ENCODE measurements around the gene KAT6B. TPM values are rescaled to one million over a fixed set of nuclear protein-coding genes. Genes with fewer than 3 reads are reported as not detected.

The KAT6B gene
- total and polyA plus RNA-seq, 4 donors = 8.5 to 47.5 (median 21.4) TPM

DNA sequence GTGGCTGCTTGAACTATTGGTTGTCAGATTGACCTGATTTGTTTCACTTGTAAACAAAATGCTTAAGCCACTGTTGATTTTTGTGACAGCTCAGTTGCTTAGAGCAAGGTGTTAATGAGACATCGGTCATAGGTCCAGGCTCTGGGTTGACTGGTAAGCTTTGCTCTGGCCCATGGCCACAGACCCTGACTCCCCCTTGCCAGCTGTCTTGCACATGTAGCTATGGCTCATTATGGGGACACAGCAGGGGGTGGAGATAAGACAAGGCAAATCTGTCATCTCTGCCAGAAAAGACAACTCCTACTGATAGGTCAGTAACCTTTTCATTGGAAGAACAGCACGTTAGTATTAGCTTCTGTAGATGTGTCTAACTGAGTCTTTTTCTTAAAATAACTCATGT, 95.3 kb downstream of the KAT6B start:
- no peaks in the 10 kb centered on the region for H3K27me3 ChIP-seq (ENCODE audit: control insufficient read depth in 1 of 2, insufficient read depth in 2 of 2, low read length in 1 of 2)
- H3K9me3 ChIP-seq (ENCODE audit: control insufficient read depth, low read length) = no peaks in the 10 kb centered on the region
- 36 to 37% methylated on average over 2 of the region's 2 CpGs for WGBS, 2 donors
- no peaks in the 10 kb centered on the region for H3K36me3 ChIP-seq (ENCODE audit: control insufficient read depth in 1 of 2, insufficient read depth in 2 of 2, low read length in 1 of 2)
- H3K27ac ChIP-seq (ENCODE audit: low read depth in 1 of 2, low read length in 2 of 2) = no peak overlapping the region
- intact Hi-C loops (cut with DNase I) = loop anchor here in 1 of 2 donors (10.0 kb wide), 1 partner anchor 97 kb away; the partner anchor contains the start of gene KAT6B
- H3K4me1 ChIP-seq (ENCODE audit: control insufficient read depth in 1 of 2, insufficient read depth in 2 of 2, low read length in 2 of 2) = peaks cover 10 to 15% of the 10 kb centered on the region in 2 donors
- no peak overlapping the region for H3K4me3 ChIP-seq (ENCODE audit: low read length in 2 of 2)
- ATAC-seq (ENCODE audit: low FRiP score) (no peak), DNase-seq (no peak)

DNA sequence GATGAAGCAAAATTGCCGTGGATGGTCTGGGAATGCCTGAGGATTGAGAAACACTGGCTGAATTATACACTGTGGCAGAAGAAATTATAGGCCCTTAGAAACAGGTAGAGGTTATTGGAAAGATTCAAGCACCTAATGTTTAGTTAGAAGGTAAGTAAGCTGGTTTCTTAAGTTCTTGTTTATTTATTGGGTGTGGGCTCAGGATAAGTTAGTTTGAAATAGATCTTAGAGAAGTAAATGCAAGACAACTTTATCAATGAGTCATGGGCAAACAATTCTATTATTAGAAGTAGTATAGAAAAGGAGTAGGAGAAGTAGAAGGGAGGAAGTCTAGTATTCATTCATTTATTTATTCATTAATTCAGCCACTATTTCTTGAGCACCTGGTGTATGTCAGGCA, 96.5 kb downstream of the KAT6B start:
- Histone ChIP-seq H3K9me3 (ENCODE audit: control insufficient read depth, low read length) (no peaks in the 10 kb centered on the region), H3K27me3 (ENCODE audit: control insufficient read depth in 1 of 2, insufficient read depth in 2 of 2, low read length in 1 of 2) (no peaks in the 10 kb centered on the region), H3K27ac (ENCODE audit: low read depth in 1 of 2, low read length in 2 of 2) (peak overlapping the region in 1 of 2 donors; percentile 28), H3K36me3 (ENCODE audit: control insufficient read depth in 1 of 2, insufficient read depth in 2 of 2, low read length in 1 of 2) (no peaks in the 10 kb centered on the region), H3K4me3 (ENCODE audit: low read length in 2 of 2) (no peak overlapping the region), H3K4me1 (ENCODE audit: control insufficient read depth in 1 of 2, insufficient read depth in 2 of 2, low read length in 2 of 2) (peaks cover 10 to 12% of the 10 kb centered on the region in 2 donors)
- ATAC-seq (ENCODE audit: low FRiP score) (no peak), DNase-seq (no peak)
- 86 to 89% methylated on average over 1 of the region's 1 CpG for WGBS, 2 donors
- intact Hi-C loops (cut with DNase I) = loop anchor here in 1 of 2 donors (10.0 kb wide), 1 partner anchor 98 kb away; the partner anchor contains the start of gene KAT6B

DNA sequence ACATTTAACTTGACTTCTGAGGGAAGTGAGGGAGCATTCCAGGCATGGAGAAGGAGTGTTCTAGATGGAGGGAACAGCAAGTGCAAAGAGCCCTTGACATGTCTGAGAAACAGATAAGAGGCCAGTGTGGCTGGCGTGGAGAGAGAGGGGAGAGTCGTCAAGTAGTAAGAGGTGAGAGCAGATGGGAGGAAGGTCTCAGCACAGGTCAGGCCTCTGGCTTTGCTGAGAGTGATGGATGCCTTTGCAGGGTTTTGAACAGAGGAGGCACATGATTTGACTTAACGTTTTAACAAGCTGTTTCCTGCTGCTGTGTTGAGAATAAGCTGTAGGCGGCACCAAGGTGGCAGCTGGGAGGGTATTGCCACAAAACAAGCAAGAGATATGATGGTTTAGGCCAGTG, 97.2 kb downstream of the KAT6B start:
- no peaks in the 10 kb centered on the region for H3K9me3 ChIP-seq (ENCODE audit: control insufficient read depth, low read length)
- DNase-seq (no peak), ATAC-seq (ENCODE audit: low FRiP score) (no peak)
- intact Hi-C loops (cut with DNase I) = loop anchor here in 1 of 2 donors (10.0 kb wide), 1 partner anchor 99 kb away; the partner anchor contains the start of gene KAT6B
- peaks cover 10 to 12% of the 10 kb centered on the region in 2 donors for H3K4me1 ChIP-seq (ENCODE audit: control insufficient read depth in 1 of 2, insufficient read depth in 2 of 2, low read length in 2 of 2)
- no peaks in the 10 kb centered on the region for H3K27me3 ChIP-seq (ENCODE audit: control insufficient read depth in 1 of 2, insufficient read depth in 2 of 2, low read length in 1 of 2)
- 56% methylated on average over 4 of the region's 4 CpGs for WGBS, 2 donors
- no peaks in the 10 kb centered on the region for H3K36me3 ChIP-seq (ENCODE audit: control insufficient read depth in 1 of 2, insufficient read depth in 2 of 2, low read length in 1 of 2)
- H3K27ac ChIP-seq (ENCODE audit: low read depth in 1 of 2, low read length in 2 of 2) = peak overlapping the region; percentile 60 to 69
- no peak overlapping the region for H3K4me3 ChIP-seq (ENCODE audit: low read length in 2 of 2)

DNA sequence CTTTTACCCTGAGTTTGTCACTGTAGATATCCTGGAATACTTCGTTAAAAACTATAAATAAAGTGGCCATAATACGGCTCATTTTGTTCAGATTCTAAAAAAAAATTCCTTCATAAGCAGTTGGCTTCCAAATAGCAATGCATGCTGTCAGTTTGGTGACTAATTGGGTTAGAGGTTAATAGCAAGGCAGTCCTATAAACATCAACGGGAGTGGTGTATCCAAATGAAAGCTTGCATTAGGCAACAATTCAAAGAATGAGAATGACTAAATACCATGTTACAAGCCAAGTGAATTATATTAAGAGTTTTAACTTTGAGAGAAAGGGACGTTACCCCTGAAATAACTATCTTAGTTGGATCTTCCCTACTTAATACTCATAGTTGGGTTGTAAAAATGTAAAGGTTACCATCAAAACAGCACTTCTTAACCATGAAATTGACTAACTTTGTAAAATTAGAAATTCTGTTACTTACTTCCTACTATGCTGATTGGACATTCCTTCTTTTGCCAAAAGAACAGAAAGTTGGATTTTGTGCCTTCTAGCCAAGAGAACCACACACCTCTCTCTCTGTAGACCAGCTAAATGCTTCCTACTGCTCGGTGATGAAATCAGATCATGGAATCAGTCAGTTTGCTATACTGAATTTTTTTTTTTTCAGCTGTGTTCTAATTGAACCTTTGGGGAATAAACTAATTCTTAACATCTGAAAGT, 98.0 kb downstream of the KAT6B start:
- Histone ChIP-seq H3K9me3 (ENCODE audit: control insufficient read depth, low read length) (no peaks in the 10 kb centered on the region), H3K4me1 (ENCODE audit: control insufficient read depth in 1 of 2, insufficient read depth in 2 of 2, low read length in 2 of 2) (peaks cover 10 to 12% of the 10 kb centered on the region in 2 donors), H3K4me3 (ENCODE audit: low read length in 2 of 2) (peak overlapping the region; percentile 14 to 34), H3K27me3 (ENCODE audit: control insufficient read depth in 1 of 2, insufficient read depth in 2 of 2, low read length in 1 of 2) (no peaks in the 10 kb centered on the region), H3K27ac (ENCODE audit: low read depth in 1 of 2, low read length in 2 of 2) (no peak overlapping the region), H3K36me3 (ENCODE audit: control insufficient read depth in 1 of 2, insufficient read depth in 2 of 2, low read length in 1 of 2) (no peaks in the 10 kb centered on the region)
- ATAC-seq (ENCODE audit: low FRiP score) (peak; percentile 82), DNase-seq (no peak)
- intact Hi-C loops (cut with DNase I) = loop anchor here in 1 of 2 donors (10.0 kb wide), 1 partner anchor 100 kb away; the partner anchor contains the start of gene KAT6B
- 2 to 5% methylated on average over 5 of the region's 5 CpGs for WGBS, 2 donors

DNA sequence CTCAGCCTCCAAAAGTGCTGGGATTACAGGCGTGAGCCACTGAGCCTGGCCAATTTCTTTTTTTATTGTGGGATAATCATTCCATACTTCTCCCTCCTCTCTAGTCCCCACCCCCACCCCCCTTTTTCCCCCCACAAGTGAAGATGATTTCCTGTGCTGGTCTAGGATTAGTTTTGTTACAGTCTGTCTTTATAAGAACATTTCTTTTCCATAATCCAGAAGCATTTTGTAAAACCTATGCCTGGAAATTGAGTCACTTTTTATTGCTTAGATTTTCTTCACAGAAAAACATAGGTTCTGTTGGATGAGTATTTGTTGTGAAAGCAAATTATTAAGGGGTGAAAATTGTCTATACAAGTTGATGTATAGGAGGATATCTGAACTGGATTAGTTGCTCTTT, 98.9 kb downstream of the KAT6B start:
- WGBS, 2 donors = 34 to 40% methylated on average over 1 of the region's 1 CpG
- intact Hi-C loops (cut with DNase I) = loop anchor here in 1 of 2 donors (10.0 kb wide), 1 partner anchor 100 kb away; the partner anchor contains the start of gene KAT6B
- ATAC-seq (ENCODE audit: low FRiP score) = no peak
- Histone ChIP-seq H3K27ac (ENCODE audit: low read depth in 1 of 2, low read length in 2 of 2) (no peak overlapping the region), H3K9me3 (ENCODE audit: control insufficient read depth, low read length) (no peaks in the 10 kb centered on the region), H3K4me3 (ENCODE audit: low read length in 2 of 2) (no peak overlapping the region), H3K27me3 (ENCODE audit: control insufficient read depth in 1 of 2, insufficient read depth in 2 of 2, low read length in 1 of 2) (no peaks in the 10 kb centered on the region), H3K36me3 (ENCODE audit: control insufficient read depth in 1 of 2, insufficient read depth in 2 of 2, low read length in 1 of 2) (no peaks in the 10 kb centered on the region), H3K4me1 (ENCODE audit: control insufficient read depth in 1 of 2, insufficient read depth in 2 of 2, low read length in 2 of 2) (peaks cover 10 to 12% of the 10 kb centered on the region in 2 donors)
- DNase-seq = no peak

DNA sequence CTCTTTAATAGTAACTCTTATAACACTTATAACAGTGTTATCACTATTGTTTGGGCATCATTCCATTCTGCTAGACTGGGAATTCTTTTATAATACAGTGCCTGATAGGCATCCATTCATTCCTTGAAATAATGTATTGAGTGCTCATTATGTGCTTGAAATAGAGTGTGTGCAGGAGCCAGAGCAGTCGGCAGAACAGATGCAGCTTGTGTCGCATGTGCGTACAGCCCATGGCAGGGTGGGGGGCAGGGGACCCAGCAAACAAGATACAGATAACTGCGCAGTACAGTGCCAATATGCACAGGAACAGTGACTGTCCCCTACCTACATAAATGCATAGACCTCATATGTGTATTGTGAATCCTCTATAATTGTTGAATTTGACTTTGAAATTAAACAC, 99.3 kb downstream of the KAT6B start:
- Histone ChIP-seq H3K27ac (ENCODE audit: low read depth in 1 of 2, low read length in 2 of 2) (no peak overlapping the region), H3K27me3 (ENCODE audit: control insufficient read depth in 1 of 2, insufficient read depth in 2 of 2, low read length in 1 of 2) (no peaks in the 10 kb centered on the region), H3K4me3 (ENCODE audit: low read length in 2 of 2) (no peak overlapping the region), H3K9me3 (ENCODE audit: control insufficient read depth, low read length) (no peaks in the 10 kb centered on the region), H3K36me3 (ENCODE audit: control insufficient read depth in 1 of 2, insufficient read depth in 2 of 2, low read length in 1 of 2) (no peaks in the 10 kb centered on the region), H3K4me1 (ENCODE audit: control insufficient read depth in 1 of 2, insufficient read depth in 2 of 2, low read length in 2 of 2) (peaks cover 10 to 12% of the 10 kb centered on the region in 2 donors)
- ATAC-seq (ENCODE audit: low FRiP score) (no peak), DNase-seq (no peak)
- 63 to 73% methylated on average over 4 of the region's 4 CpGs for WGBS, 2 donors
- intact Hi-C loops (cut with DNase I) = loop anchor here in 1 of 2 donors (10.0 kb wide), 1 partner anchor 101 kb away; the partner anchor contains the start of gene KAT6B

DNA sequence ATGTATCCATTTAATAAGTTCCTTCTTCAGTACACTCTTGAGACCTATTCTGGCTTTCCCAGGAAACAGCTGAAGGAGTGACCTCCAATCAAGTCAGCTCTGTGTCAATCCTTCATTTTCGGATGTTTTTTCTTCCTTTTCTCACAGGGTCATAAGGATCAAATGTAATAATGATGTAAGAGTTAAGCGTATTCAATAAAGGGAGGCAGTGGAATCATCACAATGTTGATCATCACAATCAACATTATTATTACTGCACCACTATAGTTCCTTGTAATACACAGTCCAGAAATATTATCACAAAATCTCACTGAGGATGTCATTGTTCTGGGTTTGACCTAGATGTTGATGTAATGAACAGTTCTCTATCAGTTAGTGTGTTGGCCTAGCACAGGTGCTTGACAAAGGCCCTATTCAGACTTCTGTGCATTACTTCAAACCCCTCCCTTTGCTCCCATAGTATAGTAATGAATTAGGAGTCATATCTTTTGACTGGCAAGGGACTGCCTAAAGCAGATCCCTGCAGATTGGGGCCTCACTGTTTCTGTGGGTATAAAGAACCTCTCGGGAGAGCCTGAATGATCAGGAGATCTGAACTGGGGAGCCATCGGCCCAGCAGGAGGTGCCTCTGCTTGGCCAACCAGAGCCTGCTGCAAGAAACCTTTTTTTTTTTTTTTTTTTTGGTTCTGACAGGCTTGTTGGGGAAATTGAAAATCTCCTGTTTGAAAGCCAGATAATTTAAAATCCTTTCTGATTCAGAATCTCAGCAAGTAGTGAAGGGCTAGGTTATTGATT, 100.6 kb downstream of the KAT6B start:
- no peaks in the 10 kb centered on the region for H3K36me3 ChIP-seq (ENCODE audit: control insufficient read depth in 1 of 2, insufficient read depth in 2 of 2, low read length in 1 of 2)
- H3K4me3 ChIP-seq (ENCODE audit: low read length in 2 of 2) = no peak overlapping the region
- no peaks in the 10 kb centered on the region for H3K9me3 ChIP-seq (ENCODE audit: control insufficient read depth, low read length)
- peak overlapping the region in 1 of 2 donors; percentile 64 for H3K27ac ChIP-seq (ENCODE audit: low read depth in 1 of 2, low read length in 2 of 2)
- WGBS, 2 donors = 79 to 83% methylated on average over 4 of the region's 4 CpGs
- intact Hi-C loops (cut with DNase I) = loop anchor here in 1 of 2 donors (10.0 kb wide), 1 partner anchor 102 kb away; the partner anchor contains the start of gene KAT6B
- no peaks in the 10 kb centered on the region for H3K27me3 ChIP-seq (ENCODE audit: control insufficient read depth in 1 of 2, insufficient read depth in 2 of 2, low read length in 1 of 2)
- DNase-seq = no peak
- no peak for ATAC-seq (ENCODE audit: low FRiP score)
- H3K4me1 ChIP-seq (ENCODE audit: control insufficient read depth in 1 of 2, insufficient read depth in 2 of 2, low read length in 2 of 2) = peaks cover 10% of the 10 kb centered on the region in 2 donors

DNA sequence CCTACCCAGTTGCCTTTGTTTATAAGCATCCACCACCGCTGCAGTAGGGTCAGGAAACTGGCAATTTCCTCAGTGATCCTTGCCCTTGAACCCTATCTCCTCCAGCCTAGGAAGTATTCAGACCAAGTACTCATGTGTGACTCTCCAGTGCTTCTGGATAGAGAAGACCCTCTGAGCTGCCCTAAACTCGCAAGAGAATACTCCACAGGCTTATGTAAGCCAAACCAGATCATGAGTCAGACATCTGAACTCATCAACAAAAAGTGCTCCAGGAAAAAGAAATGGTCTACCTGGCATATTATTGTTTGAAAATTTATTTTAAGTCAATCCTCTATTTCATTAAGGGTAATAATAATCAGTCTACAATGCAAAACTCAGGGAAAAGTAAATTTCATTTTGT, 101.3 kb downstream of the KAT6B start:
- 78 to 83% methylated on average over 2 of the region's 2 CpGs for WGBS, 2 donors
- no peak for ATAC-seq (ENCODE audit: low FRiP score)

More for the DNA sequence above, 101.3 kb downstream of the KAT6B start:
- no peaks in the 10 kb centered on the region for H3K9me3 ChIP-seq (ENCODE audit: control insufficient read depth, low read length)
- no peak for DNase-seq
- intact Hi-C loops (cut with DNase I) = loop anchor here in 1 of 2 donors (10.0 kb wide), 1 partner anchor 103 kb away; the partner anchor contains the start of gene KAT6B
- no peaks in the 10 kb centered on the region for H3K27me3 ChIP-seq (ENCODE audit: control insufficient read depth in 1 of 2, insufficient read depth in 2 of 2, low read length in 1 of 2)
- no peaks in the 10 kb centered on the region for H3K36me3 ChIP-seq (ENCODE audit: control insufficient read depth in 1 of 2, insufficient read depth in 2 of 2, low read length in 1 of 2)
- H3K4me3 ChIP-seq (ENCODE audit: low read length in 2 of 2) = no peak overlapping the region
- H3K4me1 ChIP-seq (ENCODE audit: control insufficient read depth in 1 of 2, insufficient read depth in 2 of 2, low read length in 2 of 2) = peaks cover 9 to 10% of the 10 kb centered on the region in 2 donors
- peak overlapping the region in 1 of 2 donors; percentile 64 for H3K27ac ChIP-seq (ENCODE audit: low read depth in 1 of 2, low read length in 2 of 2)

Measured in aorta (tissue), 5 donors.